ENCODE measurements around the gene THOC2.

Gene THOC2

DNA sequence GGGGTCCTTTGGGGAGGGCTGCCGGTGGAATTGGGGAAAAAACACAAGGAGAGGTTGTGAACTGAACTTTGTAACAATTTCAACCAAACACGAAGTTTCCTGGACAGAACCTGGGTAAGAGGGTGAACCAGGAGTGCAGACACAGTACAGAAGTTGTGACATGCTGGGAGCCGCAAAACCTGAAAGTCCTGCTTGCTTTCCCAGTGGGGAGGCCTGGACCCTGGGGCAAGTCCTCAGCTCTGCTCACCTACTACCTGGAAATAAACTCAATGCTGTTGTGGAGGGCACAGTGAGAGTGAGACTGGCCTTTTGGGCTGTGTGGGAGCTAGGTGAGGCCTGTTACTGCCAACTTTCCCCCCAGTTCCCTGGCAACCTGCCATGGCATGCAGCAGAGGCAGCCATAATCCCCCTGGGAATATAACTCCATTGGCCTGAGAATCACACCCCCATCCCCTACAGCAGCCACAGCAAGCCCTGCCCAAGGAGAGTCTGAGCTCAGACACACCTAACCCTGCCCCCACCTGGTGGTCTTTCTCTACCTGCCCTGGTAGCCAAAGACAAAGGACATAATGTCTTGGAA lies 162.8 kb downstream of the THOC2 start:
- TF ChIP-seq, protein P1, sequence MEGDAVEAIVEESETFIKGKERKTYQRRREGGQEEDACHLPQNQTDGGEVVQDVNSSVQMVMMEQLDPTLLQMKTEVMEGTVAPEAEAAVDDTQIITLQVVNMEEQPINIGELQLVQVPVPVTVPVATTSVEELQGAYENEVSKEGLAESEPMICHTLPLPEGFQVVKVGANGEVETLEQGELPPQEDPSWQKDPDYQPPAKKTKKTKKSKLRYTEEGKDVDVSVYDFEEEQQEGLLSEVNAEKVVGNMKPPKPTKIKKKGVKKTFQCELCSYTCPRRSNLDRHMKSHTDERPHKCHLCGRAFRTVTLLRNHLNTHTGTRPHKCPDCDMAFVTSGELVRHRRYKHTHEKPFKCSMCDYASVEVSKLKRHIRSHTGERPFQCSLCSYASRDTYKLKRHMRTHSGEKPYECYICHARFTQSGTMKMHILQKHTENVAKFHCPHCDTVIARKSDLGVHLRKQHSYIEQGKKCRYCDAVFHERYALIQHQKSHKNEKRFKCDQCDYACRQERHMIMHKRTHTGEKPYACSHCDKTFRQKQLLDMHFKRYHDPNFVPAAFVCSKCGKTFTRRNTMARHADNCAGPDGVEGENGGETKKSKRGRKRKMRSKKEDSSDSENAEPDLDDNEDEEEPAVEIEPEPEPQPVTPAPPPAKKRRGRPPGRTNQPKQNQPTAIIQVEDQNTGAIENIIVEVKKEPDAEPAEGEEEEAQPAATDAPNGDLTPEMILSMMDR (IDR thresholded peaks at IDR 0.05): no peak

DNA sequence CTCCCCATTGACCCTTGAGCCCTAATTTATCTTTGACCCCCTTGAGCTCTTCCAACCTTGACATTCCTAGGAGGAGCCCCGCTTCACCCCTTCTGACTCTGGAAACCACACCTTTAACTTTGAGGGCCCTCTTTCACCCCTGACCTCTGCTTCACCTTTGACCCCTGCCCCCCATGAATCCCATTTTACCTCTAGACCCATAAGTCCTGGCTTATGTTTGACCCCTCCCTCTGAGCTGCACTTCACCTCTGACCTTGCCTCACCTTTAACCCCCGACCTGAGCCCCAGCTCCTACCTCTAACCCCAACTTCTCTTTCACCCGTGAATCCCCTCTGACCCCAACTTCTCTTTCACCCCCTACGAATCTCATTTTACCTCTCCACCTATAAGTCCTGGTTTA lies 169.7 kb downstream of the THOC2 start:
- TF ChIP-seq, protein P1 (IDR thresholded peaks at IDR 0.05): no peak

DNA sequence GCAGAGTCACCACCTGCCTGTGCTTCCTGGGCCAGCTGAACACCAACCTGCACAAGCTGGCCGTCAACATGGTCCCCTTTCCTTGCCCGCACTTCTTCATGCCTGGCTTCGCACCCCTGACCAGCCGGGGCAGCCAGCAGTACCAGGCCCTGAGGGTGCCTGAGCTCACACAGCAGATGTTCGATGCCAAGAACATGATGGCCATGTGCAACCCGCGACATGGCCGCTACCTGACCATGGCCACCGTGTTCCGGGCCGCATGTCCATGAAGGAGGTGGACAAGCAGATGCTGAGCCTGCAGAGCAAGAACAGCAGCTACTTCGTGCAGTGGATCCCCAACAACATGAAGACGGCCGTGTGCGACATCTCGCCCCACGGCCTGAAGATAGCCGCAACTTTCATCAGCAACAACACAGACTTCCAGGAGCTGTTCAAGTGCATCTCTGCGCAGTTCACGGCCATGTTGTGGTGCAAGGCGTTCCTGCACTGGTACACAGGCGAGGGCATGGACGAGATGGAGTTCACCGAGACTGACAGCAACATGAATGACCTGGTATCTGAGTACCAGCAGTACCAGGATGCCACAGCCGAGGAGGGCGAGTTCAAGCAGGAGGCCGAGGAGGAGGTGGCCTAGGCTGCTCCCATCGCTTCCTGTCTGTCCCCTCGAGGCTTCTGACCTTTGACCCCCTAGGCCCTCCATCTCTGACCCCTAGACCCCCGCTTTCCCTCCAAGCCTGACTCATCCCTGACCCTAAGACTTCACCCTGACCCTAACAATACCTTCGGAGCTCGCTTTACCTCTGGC lies 170.3 kb downstream of the THOC2 start:
- TF ChIP-seq, protein P1 (IDR thresholded peaks at IDR 0.05): no peak

DNA sequence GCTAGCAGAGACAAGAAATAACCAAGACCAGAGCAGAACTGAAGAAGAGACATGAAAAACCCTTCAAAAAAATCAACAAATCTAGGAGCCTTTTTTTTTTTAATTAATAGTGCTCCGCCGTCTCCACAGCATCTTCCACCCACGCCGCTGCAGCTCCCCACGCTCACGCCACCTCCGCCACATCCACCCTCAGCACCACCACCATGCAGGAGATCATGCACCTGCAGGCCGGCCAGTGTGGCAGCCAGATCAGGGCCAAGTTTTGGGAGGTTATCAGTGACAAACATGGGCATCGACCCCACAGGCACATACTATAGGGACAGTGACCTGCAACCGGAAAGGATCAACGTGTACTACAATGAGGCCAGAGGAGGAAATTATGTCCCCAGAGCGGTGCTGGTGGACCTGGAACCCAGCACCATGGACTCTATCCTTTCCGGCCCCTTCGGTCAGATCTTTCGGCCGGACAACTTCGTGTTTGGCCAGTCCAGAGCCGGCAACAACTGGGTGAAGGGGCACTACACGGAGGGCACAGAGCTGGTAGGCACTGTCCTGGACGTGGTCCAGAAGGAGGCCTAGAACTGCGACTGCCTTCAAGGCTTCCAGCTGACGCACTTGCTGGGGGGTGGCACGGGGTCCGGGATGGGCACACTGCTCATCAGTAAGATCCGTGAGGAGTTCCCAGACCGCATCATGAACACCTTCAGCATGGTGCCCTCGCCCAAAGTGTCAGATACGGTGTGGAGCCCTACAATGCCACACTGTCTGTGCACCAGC lies 171.2 kb downstream of the THOC2 start:
- TF ChIP-seq, protein P1 (IDR thresholded peaks at IDR 0.05): no peak

DNA sequence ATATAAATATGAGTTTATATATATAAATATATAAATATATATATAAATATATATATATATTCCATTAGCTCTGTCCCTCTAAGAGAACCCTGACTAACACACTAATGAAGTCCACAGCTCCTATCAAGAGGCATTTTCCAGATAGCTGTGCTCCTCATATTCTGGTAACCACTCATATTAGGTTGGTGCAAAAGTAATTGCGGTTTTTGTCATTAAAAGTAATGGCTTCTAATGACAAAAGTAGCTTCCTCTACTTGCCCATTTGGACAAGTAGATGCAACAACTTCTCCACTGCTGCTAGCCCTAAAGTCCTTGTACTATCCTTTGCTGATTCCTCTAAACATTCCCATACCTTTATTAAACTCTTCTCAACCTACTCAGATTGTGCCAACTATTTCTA lies 182.0 kb downstream of the THOC2 start:
- TF ChIP-seq, protein P1 (IDR thresholded peaks at IDR 0.05): no peak

Data from LNCAP (cell line).